HG03060 (cell line): Measurements from ENCODE around the gene NDUFB2.
A peak's percentile ranks its signal among the peaks of the same experiment; 100 is the strongest.
"Not testable (repeated sequence)": the region's sequence is repeated elsewhere in the genome, so short reads cannot be mapped to it uniquely, and the experiment has no call there.

ENCODE experiments used
- ATAC-seq: cut with Tn5 transposase; IDR thresholded peaks from one replicate; pipeline ENCODE4 v1.9.1; 2021; ENCODE audit warnings: low read depth, moderate number of reproducible peaks; ENCODE audit not compliant: unreplicated experiment

NDUFB2 gene

GRCh38 chr7:140689199-140690152 lies 7.0 kb upstream of the NDUFB2 start:
- no peak for ATAC-seq

- ATAC-seq: no peak
Observed at GRCh38 chr7:140691376-140692045, 5.0 kb upstream of the NDUFB2 start.

- not testable (repeated sequence) for ATAC-seq
Observed at GRCh38 chr7:140693849-140694248, 2.7 kb upstream of the NDUFB2 start.

- ATAC-seq: no peak
Observed at GRCh38 chr7:140694592-140694991, 1.9 kb upstream of the NDUFB2 start.

GRCh38 chr7:140695381-140695780 lies 1.1 kb upstream of the NDUFB2 start:
- ATAC-seq: no peak

GRCh38 chr7:140696024-140696679 lies 356 bp upstream of the NDUFB2 start:
- peak; percentile 70 for ATAC-seq

GRCh38 chr7:140697447-140698143 lies 1.1 kb downstream of the NDUFB2 start:
- no peak for ATAC-seq

- ATAC-seq: no peak
Observed at GRCh38 chr7:140698477-140698876, 2.0 kb downstream of the NDUFB2 start.

GRCh38 chr7:140702774-140703173 lies 6.3 kb downstream of the NDUFB2 start:
- no peak for ATAC-seq

GRCh38 chr7:140704205-140704604 lies 7.7 kb downstream of the NDUFB2 start:
- ATAC-seq: no peak

- no peak for ATAC-seq
Observed at GRCh38 chr7:140707132-140707531, 10.6 kb downstream of the NDUFB2 start.

GRCh38 chr7:140708764-140709163 lies 12.3 kb downstream of the NDUFB2 start:
- ATAC-seq: not testable (repeated sequence)

GRCh38 chr7:140712392-140712791 lies 15.9 kb downstream of the NDUFB2 start:
- not testable (repeated sequence) for ATAC-seq

GRCh38 chr7:140714331-140715040 lies 18.0 kb downstream of the NDUFB2 start:
- no peak for ATAC-seq

GRCh38 chr7:140719721-140720120 lies 23.2 kb downstream of the NDUFB2 start:
- ATAC-seq: no peak

- ATAC-seq: no peak
Observed at GRCh38 chr7:140722254-140722653, 25.7 kb downstream of the NDUFB2 start.

- ATAC-seq: no peak
Observed at GRCh38 chr7:140723006-140723405, 26.5 kb downstream of the NDUFB2 start.

- no peak for ATAC-seq
Observed at GRCh38 chr7:140723574-140723973, 27.1 kb downstream of the NDUFB2 start.

GRCh38 chr7:140724706-140725105 lies 28.2 kb downstream of the NDUFB2 start:
- ATAC-seq: no peak

GRCh38 chr7:140726281-140726680 lies 29.8 kb downstream of the NDUFB2 start:
- ATAC-seq: no peak
